Endothelial cell of umbilical vein (primary cell): ENCODE measurements around the gene BPIFA2. TPM values are rescaled to one million over a fixed set of nuclear protein-coding genes. Genes with fewer than 3 reads are reported as not detected.

ENCODE experiments used
- BruUV-seq: library from RNA; stranded (reverse); fragments of 400-500 nt; replicated peaks from 2 replicates; lab custom pipeline; 2021; lab: Mats Ljungman, UMichigan
- CTCF ChIA-PET: fragments of 300-600, 350-600 bp; sonication (Branson Sonifier 250); formaldehyde crosslinking; loops from one replicate; lab custom pipeline; 2021; ENCODE audit warnings: antibody characterized with exemption, inconsistent platforms; lab: Charles Lee
- POLR2A ChIA-PET: fragments of 300-600, 350-600 bp; sonication (Branson Sonifier 250); formaldehyde crosslinking; loops from one replicate; lab custom pipeline; 2021; ENCODE audit warnings: antibody characterized with exemption, inconsistent platforms; lab: Charles Lee
- DNase-seq: peaks from one replicate; pipeline ENCODE4 v3.0.0-alpha.2; 2011; ENCODE audit warnings: low read depth, low spot score
- FAIRE-seq: peaks from 2 replicates; lab custom pipeline; 2011; peaks lifted over from hg19 to GRCh38; lab: Jason Lieb, UNC
- H2AFZ ChIP-seq: 2 replicates; pipeline ENCODE4 v1.6.0; 2012; ENCODE audit warnings: low read depth, low read length, control low read depth, inconsistent platforms
- H3K27ac ChIP-seq: 2 replicates; pipeline ENCODE4 v1.5.1; 2011; ENCODE audit warnings: low read depth, mild to moderate bottlenecking, control low read depth, low read length, moderate library complexity; ENCODE audit not compliant: insufficient read depth
- H3K27me3 ChIP-seq, 2 experiments: 2 replicates each; pipeline versions ENCODE4 v1.6.0 to v1.6.1; 2011; ENCODE audit warnings: low read length in 2 of 2, mixed read lengths in 1 of 2; ENCODE audit not compliant: control insufficient read depth in 2 of 2, insufficient read depth in 2 of 2
- H3K36me3 ChIP-seq, 2 experiments: 2 replicates in 1 of 2; 3 replicates in 1 of 2; pipeline ENCODE4 v1.5.1; 2011; ENCODE audit warnings: low read length in 2 of 2, mild to moderate bottlenecking in 1 of 2, moderate library complexity in 1 of 2; ENCODE audit not compliant: control insufficient read depth in 2 of 2, insufficient read depth in 2 of 2; ENCODE audit errors: extremely low read depth in 1 of 2
- H3K4me1 ChIP-seq: 3 replicates; pipeline ENCODE4 v1.5.1; 2011; ENCODE audit warnings: mild to moderate bottlenecking, low read length; ENCODE audit not compliant: control insufficient read depth, insufficient read depth; ENCODE audit errors: extremely low read depth
- H3K4me2 ChIP-seq: 2 replicates; pipeline ENCODE4 v1.6.1; 2011; ENCODE audit warnings: low read length, control low read depth, mixed read lengths; ENCODE audit not compliant: insufficient read depth
- H3K4me3 ChIP-seq, 3 experiments: fragments of 200-600 bp in 1 of 3; sonication (generic), shearing (Covaris generic) in 1 of 3; replicated peaks in 1 of 3; 2 replicates each; pipeline ENCODE4 v1.5.1; 2011 to 2016; ENCODE audit warnings: control low read depth in 3 of 3, low read length in 3 of 3, mild to moderate bottlenecking in 2 of 3, inconsistent platforms in 1 of 3, low read depth in 1 of 3, moderate library complexity in 1 of 3; ENCODE audit not compliant: insufficient read depth in 1 of 3
- H3K79me2 ChIP-seq: 2 replicates; pipeline ENCODE4 v1.6.0; 2012; ENCODE audit warnings: low read length, inconsistent platforms; ENCODE audit not compliant: control insufficient read depth, insufficient read depth
- H3K9ac ChIP-seq: replicated peaks from 2 replicates; pipeline ENCODE3; 2011; ENCODE audit warnings: low read length, control low read depth; ENCODE audit not compliant: insufficient read depth; ENCODE audit errors: extremely low read depth
- H3K9me1 ChIP-seq: replicated peaks from 3 replicates; pipeline ENCODE4 v1.6.0; 2011; ENCODE audit warnings: mild to moderate bottlenecking, low read length; ENCODE audit not compliant: control insufficient read depth, insufficient read depth; ENCODE audit errors: extremely low read depth
- H3K9me3 ChIP-seq: replicated peaks from 2 replicates; pipeline ENCODE4 v1.5.1; 2012; ENCODE audit warnings: low read length, inconsistent platforms; ENCODE audit not compliant: control insufficient read depth, insufficient read depth
- H4K20me1 ChIP-seq: replicated peaks from 2 replicates; pipeline ENCODE3; 2011; ENCODE audit warnings: mild to moderate bottlenecking, low read length; ENCODE audit not compliant: control insufficient read depth, insufficient read depth; ENCODE audit errors: extremely low read depth
- CTCF ChIP-seq, 2 donors: IDR thresholded peaks; 1 replicate in 1 of 2; 2 replicates in 1 of 2; pipeline ENCODE4 v1.5.1; 2011; ENCODE audit warnings: low read length in 2 of 2, mild to moderate bottlenecking in 2 of 2, moderate library complexity in 2 of 2, control low read depth in 1 of 2, inconsistent platforms in 1 of 2, low read depth in 1 of 2; ENCODE audit not compliant: insufficient read depth in 1 of 2; ENCODE audit errors: extremely low read depth in 1 of 2
- EZH2 ChIP-seq: IDR thresholded peaks from 2 replicates; pipeline ENCODE4 v1.6.1; 2012; ENCODE audit warnings: borderline replicate concordance, low read depth, mild to moderate bottlenecking, moderate library complexity, low read length, inconsistent platforms; ENCODE audit not compliant: severe bottlenecking
- FOS ChIP-seq: IDR thresholded peaks from 2 replicates; pipeline ENCODE4 v1.6.1; 2011; ENCODE audit warnings: mild to moderate bottlenecking, low read length, moderate library complexity, borderline replicate concordance; ENCODE audit not compliant: insufficient read depth
- GATA2 ChIP-seq: IDR thresholded peaks from 2 replicates; pipeline ENCODE4 v1.7.0; 2011; ENCODE audit warnings: low read depth, mild to moderate bottlenecking, moderate library complexity, mixed read lengths, low read length; ENCODE audit not compliant: insufficient read length, insufficient read depth
- JUN ChIP-seq: IDR thresholded peaks from 2 replicates; pipeline ENCODE4 v1.6.1; 2011; ENCODE audit warnings: borderline replicate concordance, low read depth; ENCODE audit not compliant: insufficient read length, insufficient read depth
- MYC ChIP-seq: IDR thresholded peaks from one replicate; pipeline ENCODE4 v1.6.1; 2011; ENCODE audit warnings: mild to moderate bottlenecking, low read depth, low read length
- POLR2A ChIP-seq: IDR thresholded peaks from 2 replicates; pipeline ENCODE4 v1.6.1; 2012; ENCODE audit warnings: low read depth, mild to moderate bottlenecking, control low read depth, low read length
- POLR2AphosphoS5 ChIP-seq: IDR thresholded peaks from 2 replicates; pipeline ENCODE4 v1.6.1; 2012; ENCODE audit warnings: low read depth, mild to moderate bottlenecking, control low read depth, low read length, moderate library complexity; ENCODE audit not compliant: insufficient read depth
- dilution Hi-C: fragments of 300-500 bp; cut with MboI; formaldehyde crosslinking; loops from one replicate; pipeline ENCODE4 v1.15.0; 2019; ENCODE audit warnings: low sequenced_read_pairs; ENCODE audit not compliant: extremely low pct_ligation_motif_present
- intact Hi-C: fragments of 100-400 bp; cut with micrococcal nuclease; formaldehyde crosslinking; loops from one replicate; pipeline ENCODE4 v1.10.0; 2022
- polyA plus RNA-seq, 4 experiments: library from polyadenylated mRNA; depleted of rRNA in 3 of 4; stranded (reverse) in 3 of 4; unstranded in 1 of 4; fragments of >200 nt; gene quantifications; 2 replicates each; pipeline versions ENCODE4 v1.2.1 to v1.2.3, GENCODE V29; 2011 to 2012; ENCODE audit warnings: missing spikeins in 1 of 4
- total RNA-seq: library from RNA; stranded (reverse); gene quantifications from 2 replicates; pipeline ENCODE4 v1.2.3, GENCODE V29; 2021
- TF ChIP-seq, protein P1 (sequence below): IDR thresholded peaks from 2 replicates; pipeline ENCODE4 v1.6.1; 2011; ENCODE audit not compliant: insufficient read depth, insufficient read length

The BPIFA2 gene
- total and polyA plus RNA-seq, 2 donors (not counting 3 experiments of a cell fraction or from before 2014, with no cell fraction given): not detected

DNA sequence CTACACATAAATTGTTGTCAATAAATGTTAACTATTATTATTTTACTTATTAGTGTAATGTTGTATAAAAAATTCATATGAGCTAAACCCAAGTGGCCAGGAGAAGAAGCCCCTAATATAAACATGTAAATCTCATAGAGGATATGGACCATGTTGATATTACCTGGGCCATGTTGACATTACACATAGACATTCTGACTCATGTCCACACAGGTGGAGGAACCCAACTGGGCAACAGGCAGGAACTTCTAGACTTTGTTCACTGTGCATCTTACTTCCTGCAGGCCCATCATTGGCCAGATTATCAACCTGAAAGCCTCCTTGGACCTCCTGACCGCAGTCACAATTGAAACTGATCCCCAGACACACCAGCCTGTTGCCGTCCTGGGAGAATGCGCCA lies 7.2 kb downstream of the BPIFA2 start:
- H3K4me1 ChIP-seq: no peaks in the 10 kb centered on the region
- no peak overlapping the region for H3K4me3 ChIP-seq
- no peak for FAIRE-seq
- no TSS peak for BruUV-seq
- intact Hi-C loops: no loop called here
- H2AFZ ChIP-seq: no peak overlapping the region
- dilution Hi-C loops: no loop called here
- H3K9me1 ChIP-seq: no peaks in the 10 kb centered on the region
- ChIA-PET POLR2A (no interaction called here), CTCF (no interaction called here)
- no peak overlapping the region for H3K27ac ChIP-seq
- no peaks in the 10 kb centered on the region for H3K36me3 ChIP-seq
- no peaks in the 10 kb centered on the region for H3K9me3 ChIP-seq
- no peaks in the 10 kb centered on the region for H3K27me3 ChIP-seq
- H3K9ac ChIP-seq: no peak overlapping the region
- no peak for DNase-seq
- H4K20me1 ChIP-seq: no peaks in the 10 kb centered on the region
- H3K4me2 ChIP-seq: no peak overlapping the region
- TF ChIP-seq MYC (no peak), POLR2A (no peak), JUN (no peak), CTCF (IDR thresholded peaks at IDR 0.05; ENCODE audit: extremely low read depth in 1 of 2, insufficient read depth in 1 of 2, low read depth in 1 of 2, low read length in 2 of 2) (no peak), FOS (no peak), GATA2 (no peak), POLR2AphosphoS5 (no peak), EZH2 (no peak)
- TF ChIP-seq, protein P1, sequence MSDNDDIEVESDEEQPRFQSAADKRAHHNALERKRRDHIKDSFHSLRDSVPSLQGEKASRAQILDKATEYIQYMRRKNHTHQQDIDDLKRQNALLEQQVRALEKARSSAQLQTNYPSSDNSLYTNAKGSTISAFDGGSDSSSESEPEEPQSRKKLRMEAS: no peak
- H3K79me2 ChIP-seq: no peaks in the 10 kb centered on the region
